GM12873 (cell line): Measurements from ENCODE around the gene AKT2.

Experiments
- CTCF ChIP-seq: IDR thresholded peaks from 2 replicates; pipeline ENCODE4 v1.5.1; 2012; ENCODE audit warnings: low read depth, mild to moderate bottlenecking, moderate library complexity, low read length, control low read depth; ENCODE audit not compliant: insufficient read depth; ENCODE audit errors: missing control alignments

The AKT2 gene

DNA sequence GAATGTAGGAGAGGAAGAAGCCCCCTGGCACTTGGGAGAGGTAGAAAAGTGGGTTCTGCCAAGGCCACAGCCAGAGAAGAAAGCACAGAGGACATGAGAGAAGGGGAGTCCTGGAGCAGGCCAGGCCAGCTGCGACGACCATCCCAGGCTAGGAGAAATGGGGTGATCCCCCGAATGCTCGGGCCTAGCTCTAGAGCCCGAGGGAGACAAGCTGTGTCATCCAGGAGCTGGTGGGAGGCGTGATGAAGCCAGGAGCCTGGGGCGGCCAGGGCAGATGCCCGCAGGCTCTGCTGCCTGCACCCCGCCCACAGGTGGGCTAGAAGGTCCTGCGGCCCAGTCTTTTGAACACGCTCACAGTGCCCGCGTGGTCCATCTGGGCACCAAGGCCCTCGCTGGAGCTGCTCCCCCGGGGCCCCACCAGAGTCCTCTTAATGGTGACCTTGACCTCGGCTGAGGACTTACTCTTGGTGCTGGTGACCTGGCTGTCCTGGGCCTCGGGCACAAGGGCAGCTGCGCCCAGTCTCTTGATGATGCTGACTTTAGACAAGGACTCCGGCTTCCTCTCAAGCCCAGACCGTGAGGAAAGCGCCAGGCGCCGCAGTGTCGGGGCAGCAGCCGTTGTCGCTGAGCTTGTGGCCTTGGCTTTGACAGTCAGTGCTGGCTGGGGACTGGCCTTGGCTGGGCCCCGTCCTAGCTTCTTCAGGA is 36.6 kb upstream of the AKT2 start:
- TF ChIP-seq CTCF = no peak

DNA sequence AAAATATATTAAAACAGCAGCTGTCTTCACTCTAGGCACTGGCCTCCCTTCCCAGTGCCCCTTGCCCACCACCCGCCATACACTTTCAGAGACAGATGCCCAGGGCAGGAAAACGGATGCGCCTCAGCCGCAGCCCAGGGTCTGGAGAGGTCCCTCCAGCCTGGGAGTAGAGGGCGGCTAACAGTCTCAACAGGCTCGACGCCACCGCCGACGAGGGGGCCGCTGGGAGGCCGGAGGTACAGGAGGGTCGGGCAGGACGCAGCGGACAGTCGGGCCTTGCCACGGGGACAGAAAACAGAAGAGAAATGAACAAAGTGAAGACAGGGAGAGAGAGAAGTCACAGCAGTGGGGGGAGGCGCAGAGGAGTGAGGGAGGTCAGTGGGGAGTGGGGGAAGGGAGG is 35.9 kb upstream of the AKT2 start:
- TF ChIP-seq CTCF = no peak

DNA sequence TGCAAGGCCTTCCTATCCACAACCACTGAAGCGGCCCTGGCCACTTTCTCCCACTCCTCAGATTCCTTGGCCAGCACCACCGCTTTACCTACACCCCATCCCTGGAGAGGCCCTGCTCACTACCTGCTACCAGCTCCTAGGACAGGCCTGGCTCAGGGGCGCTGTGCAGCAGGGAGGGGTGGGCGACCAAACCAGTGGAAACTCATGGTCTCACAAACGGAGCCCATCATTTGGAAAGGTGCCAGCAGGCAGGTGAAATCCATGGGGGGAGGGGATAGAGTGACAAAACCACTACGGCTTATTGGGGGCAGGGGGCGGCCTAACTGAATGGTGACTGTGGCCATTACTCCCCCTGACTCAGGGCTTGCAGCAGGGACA is 35.4 kb upstream of the AKT2 start:
- no peak for TF ChIP-seq CTCF

DNA sequence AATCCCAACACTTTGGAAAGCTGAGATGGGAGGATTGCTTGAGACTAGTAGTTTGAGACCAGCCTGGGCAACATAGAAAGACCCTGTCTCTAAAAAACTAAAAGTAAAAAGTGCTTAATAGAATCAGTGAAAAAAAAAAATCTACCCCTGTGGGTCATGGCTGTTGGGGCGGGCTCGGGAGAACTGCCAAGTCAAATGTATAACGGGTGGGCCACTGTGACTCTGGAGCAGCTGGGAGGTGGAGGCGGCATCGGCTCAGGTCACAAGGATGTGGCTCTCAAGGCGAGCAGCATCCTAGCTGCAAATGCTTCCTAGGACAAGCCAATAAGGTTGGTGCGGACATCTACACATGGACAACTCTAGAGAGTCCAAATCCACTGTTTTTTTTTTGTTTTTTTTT is 32.2 kb upstream of the AKT2 start:
- no peak for TF ChIP-seq CTCF

GRCh38 chr19:40315812-40316470 is 30.8 kb upstream of the AKT2 start:
- TF ChIP-seq CTCF = no peak

GRCh38 chr19:40314656-40315055 is 29.5 kb upstream of the AKT2 start:
- TF ChIP-seq CTCF = no peak

- no peak for TF ChIP-seq CTCF
Observed at GRCh38 chr19:40313229-40313983, 28.3 kb upstream of the AKT2 start.
